22Rv1 (cell line): ENCODE results near the gene HSP90AA1.

Source experiments
- H3K27ac ChIP-seq: fragments of 450-650 bp; 2 replicates; pipeline ENCODE4 v1.5.1; 2017
- CTCF ChIP-seq: fragments of 450-650 bp; IDR thresholded peaks from 2 replicates; pipeline ENCODE4 v1.5.1; 2017; ENCODE audit warnings: mild to moderate bottlenecking
- ZFX ChIP-seq: fragments of 450-650 bp; IDR thresholded peaks from 2 replicates; pipeline ENCODE4 v1.6.1; 2017; ENCODE audit warnings: antibody characterized with exemption, borderline replicate concordance

Gene HSP90AA1

DNA sequence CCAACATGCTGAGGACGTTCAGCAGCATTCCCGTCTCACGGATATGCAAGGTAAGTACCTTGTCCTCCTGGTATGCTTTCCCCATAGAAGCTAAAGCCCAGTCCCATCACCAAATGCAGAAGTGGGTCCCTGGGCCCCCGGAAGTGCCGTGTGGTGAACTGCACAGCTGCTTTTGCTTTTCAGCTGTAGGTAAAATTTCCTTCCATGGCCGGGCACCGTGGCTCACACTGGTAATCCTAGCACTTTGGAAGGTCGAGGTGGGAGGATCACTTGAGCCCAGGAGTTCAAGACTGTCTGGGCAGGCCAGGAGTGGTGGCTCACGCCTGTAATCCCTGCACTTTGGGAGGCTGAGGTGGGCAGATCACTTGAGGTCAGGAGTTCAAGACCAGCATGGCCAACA lies 44.1 kb downstream of the HSP90AA1 start:
- H3K27ac ChIP-seq, result no peak overlapping the region
- no peak for TF ChIP-seq CTCF
- no peak for TF ChIP-seq ZFX

DNA sequence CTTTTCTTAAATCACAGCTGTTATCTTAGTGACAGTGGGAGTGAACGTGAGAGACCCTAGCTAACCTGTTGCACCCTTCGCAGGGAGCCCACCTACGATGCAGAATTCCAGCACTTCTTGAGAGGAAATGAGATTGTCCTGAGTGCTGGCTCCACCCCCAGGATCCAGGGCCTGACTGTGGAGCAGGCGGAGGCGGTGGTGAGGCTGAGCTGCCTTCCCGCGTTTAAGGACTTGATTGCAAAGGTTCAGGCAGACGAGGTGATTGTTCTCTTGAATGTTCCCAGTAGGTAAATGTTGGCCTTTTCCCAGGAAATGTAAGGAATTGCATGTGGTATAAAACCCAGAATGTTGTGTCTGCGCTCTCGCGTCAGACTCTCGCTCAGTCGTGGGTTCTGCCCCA lies 46.7 kb downstream of the HSP90AA1 start:
- no peak overlapping the region for H3K27ac ChIP-seq
- no peak for TF ChIP-seq ZFX
- no peak for TF ChIP-seq CTCF

DNA sequence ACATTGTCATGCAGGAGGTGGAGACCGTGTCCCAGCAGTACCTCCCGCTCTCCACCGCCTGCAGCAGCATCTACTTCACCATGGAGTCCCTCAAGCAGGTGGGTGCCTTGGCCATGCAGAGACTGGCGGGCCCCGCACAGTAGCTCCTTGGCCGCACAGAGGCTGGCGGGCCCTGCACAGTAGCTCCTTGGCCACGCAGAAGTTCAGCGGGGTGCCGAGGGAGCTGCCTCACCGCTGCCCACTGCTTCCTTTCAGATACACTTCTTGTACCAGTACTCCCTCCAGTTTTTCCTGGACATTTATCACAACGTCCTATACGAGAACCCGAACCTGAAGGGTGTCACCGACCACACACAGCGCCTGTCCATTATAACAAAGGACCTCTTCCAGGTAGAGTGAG lies 47.7 kb downstream of the HSP90AA1 start:
- no peak overlapping the region for H3K27ac ChIP-seq
- TF ChIP-seq ZFX, result no peak
- TF ChIP-seq CTCF, result no peak

DNA sequence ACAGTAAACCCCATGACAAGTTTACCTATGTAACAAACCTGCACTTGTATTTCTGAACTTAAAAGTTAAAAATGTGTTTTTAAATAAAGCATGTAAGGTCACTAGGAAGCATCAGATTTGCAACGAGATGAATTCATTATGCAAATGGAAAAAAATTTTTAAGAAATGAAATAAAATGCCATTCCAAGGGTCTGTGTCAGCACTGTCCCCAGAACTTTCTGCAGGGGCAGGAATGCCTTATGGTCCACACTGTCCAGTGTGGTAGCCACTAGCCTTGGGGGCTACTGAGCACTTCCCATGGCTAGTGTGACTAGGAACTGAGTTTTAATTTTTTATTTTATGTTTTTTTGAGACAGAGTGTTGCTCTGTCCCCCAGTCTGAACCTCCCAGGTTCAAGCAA lies 49.2 kb downstream of the HSP90AA1 start:
- H3K27ac ChIP-seq, result no peak overlapping the region
- TF ChIP-seq ZFX (no peak), CTCF (no peak)

DNA sequence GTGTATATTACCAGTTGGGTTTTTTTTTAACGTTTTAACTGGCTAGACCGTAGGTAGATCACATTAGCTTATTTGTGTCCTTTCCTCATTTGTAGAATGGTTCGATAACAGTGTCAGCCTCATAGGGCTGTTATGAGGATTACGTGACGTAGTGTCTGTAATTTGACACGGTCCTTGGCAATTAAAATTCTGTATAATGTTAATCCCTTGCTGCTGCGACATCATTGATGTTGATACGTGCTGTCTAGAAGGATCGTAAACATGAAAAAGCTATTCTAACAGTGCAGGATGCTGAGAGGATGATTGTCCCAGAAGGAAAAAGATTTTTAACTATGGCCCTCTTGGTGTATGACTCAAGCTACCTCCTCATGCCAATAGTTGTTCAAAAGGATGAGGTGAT lies 50.9 kb downstream of the HSP90AA1 start:
- no peak for TF ChIP-seq ZFX
- TF ChIP-seq CTCF, result no peak

DNA sequence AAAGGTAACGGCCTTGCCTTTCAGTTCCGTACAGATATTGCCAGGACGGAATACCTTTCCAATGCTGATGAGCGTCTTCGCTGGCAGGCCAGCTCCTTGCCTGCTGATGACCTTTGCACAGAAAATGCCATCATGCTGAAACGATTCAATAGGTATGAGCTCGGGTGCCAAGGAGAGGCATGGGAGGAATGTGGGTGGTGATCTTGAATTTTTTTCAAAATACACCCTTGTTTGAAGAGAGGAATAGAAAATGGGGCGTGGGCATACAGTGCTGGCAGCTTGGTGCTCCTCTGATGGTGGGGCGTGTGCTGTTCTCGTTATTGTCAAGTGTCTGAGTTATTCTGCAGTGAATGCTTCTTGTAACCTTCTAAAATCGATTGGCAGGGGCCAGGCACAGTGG lies 52.5 kb downstream of the HSP90AA1 start:
- TF ChIP-seq CTCF, result no peak
- TF ChIP-seq ZFX, result no peak
- no peak overlapping the region for H3K27ac ChIP-seq

More for the DNA sequence above, 50.9 kb downstream of the HSP90AA1 start:
- no peak overlapping the region for H3K27ac ChIP-seq

DNA sequence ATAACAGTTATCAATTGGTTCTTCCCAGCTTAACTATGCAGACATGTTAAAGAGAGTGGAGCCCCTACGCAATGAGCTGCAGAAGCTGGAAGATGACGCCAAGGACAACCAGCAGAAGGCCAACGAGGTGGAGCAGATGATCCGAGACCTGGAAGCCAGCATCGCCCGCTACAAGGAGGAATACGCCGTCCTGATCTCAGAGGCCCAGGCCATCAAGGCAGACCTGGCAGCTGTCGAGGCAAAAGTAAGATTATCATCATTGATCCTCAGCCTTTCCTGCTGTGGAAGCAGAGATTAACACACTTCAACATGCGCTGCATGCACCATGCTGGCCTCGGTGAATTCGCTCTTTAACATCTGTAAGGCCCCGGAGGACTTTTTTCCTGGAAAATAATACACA lies 53.6 kb downstream of the HSP90AA1 start:
- TF ChIP-seq CTCF (no peak), ZFX (no peak)
- no peak overlapping the region for H3K27ac ChIP-seq
